GM21528 (cell line): Measurements from ENCODE around the gene DOCK8.
"Not testable (repeated sequence)": the region's sequence is repeated elsewhere in the genome, so short reads cannot be mapped to it uniquely, and the experiment has no call there.

Experiments used
- ATAC-seq: cut with Tn5 transposase; IDR thresholded peaks from one replicate; pipeline ENCODE4 v1.9.1; 2021; ENCODE audit warnings: mild to moderate bottlenecking, moderate library complexity; ENCODE audit not compliant: unreplicated experiment, low FRiP score

Gene DOCK8

DNA sequence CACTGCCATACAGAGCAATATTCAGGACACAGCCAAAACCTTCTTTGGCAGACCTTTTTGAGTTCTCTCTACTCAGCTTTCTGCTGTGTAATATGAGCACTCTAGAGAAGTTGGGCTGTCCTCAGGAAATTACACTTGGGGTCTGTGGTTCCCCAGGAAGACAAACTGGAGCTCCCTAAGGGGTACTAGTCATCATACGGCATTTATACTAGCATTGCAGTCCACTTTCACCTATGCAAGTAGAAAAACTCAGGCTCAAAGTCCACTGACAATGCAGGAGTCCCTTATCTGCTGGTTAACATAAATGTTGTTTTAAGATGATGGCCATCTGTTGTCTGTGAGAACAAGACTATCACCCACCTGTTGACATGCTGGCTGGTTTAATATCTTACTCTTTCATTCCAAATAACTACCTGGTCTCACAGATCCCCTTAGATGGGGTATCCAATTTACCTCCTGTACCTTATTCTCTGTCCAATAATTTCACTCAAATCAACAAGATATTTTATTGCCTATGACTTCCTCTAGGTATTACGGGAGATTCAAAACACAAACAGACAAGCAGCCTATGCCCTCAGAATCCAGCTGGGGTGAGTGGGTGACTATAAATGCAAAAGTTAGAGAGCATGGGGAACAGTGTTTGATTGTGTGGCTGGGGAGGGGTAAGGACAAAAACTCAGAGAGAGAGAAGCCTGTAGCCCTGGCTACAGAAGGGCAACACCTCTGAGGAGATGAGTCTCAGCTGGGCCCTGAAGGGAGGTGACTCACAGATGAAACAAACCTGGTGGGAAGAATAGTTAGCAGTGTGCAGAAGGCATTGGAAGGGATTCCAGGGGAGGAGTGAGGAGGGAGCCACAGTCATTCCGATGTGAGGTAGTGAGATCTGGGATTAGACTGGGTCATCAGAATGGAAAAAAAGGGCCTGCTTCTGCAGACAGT lies 10.2 kb downstream of the DOCK8 start:
- ATAC-seq, result no peak

DNA sequence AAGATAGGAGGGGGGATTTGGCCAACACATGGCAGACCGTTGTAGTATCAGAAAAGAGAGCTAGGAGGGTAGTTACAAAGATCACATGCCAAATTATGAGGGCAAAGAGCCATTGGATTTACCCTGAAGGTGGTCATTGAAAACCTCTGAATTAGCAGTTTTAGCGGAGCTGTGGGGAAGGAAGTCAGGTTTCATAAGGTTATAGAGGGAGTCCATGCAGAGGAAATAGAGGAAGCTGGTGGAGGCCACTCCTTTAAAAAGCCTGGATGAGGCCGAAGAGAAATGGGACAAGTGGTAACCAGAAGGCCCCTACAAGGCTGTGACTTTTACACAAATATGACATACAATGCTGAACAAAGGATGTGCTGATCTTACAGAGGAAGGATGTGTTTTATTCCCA lies 13.2 kb downstream of the DOCK8 start:
- no peak for ATAC-seq

DNA sequence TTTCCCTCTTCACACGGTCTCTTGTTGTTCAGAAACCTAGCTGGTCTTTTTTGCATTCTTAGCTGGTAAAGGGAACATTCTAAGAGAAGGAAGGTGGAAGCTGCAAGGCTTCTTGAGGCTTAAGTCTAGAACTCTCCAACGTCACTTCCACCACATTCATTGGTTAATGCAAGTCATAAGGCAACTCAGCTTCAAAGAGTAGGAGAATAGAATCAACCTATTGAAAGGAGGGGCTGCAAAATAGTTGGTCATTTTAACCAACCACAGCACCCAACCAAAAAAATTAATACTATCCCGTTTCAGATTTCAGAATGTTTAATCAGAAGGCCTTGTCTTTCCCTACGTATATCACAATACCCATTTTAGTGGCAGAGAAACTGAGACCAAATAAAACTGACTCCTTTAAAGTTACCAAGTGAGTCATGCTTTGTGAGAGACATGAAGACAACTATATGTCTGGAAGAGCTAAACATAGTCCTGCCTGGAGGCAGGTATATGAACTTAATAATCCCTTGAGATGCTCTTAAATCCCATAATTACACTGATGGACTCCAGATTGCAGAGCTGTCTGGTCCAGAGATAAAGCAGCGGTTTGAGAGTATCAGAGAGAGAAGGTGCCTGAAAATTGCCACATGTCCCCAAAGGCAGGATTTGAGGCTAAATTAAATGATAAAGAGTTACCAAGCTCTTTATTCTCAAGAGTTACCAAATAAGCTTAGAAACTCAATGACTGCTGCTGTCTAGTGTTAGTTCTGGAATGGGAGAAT lies 14.4 kb downstream of the DOCK8 start:
- no peak for ATAC-seq

DNA sequence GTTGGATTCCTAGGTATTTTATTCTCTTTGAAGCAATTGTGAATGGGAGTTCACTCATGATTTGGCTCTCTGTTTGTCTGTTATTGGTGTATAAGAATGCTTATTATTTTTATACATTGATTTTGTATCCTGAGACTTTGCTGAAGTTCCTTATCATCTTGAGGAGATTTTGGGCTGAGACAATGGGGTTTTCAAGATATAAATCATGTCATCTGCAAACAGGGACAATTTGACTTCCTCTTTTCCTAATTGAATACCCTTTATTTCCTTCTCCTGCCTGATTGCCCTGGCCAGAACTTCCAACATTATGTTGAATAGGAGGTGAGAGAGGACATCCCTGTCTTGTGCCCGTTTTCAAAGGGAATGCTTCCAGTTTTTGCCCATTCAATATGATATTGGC lies 17.0 kb downstream of the DOCK8 start:
- ATAC-seq, result not testable (repeated sequence)

DNA sequence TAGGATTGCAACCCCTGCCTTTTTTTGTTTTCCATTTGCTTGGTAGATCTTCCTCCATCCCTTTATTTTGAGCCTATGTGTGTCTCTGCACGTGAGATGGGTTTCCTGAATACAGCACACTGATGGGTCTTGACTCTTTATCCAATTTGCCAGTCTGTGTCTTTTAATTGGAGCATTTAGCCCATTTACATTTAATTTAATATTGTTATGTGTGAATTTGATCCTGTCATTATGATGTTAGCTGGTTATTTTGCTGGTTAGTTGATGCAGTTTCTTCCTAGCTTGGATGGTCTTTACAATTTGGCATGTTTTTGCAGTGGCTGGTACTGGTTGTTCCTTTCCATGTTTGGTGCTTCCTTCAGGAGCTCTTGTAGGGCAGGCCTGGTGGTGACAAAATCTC lies 19.0 kb downstream of the DOCK8 start:
- ATAC-seq, result not testable (repeated sequence)

DNA sequence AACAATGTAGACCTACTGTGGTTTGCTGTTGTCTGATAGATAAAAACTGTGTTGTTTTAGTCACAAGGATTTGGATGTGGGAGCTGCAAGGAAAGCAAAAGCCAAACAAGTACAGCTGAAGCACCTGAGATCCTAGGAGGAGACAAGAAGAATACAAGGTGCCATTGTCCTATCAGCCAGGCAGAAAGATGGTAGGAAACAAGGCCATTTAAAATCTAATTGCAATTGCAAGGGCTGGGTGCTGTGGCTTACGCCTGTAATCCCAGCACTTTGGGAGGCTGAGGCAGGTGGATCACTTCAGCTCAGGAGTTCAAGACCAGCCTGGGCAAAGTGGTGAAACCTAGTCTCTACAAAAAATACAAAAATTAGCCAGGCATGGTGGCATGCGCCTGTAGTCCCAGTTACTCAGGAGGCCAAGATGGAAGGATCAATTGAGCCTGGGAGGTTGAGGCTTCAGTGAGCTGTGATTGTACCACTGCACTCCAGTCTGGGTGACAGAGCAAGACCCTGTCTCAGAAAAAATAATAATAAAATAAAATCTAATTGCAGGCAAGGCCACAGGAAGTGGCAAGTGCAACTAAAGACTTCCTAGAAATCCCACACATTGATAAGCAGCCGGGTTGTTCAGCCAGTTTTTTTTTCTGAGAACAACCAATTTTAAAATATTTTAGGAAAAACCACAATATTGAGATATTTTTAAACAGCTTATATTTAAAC lies 22.6 kb downstream of the DOCK8 start:
- no peak for ATAC-seq

DNA sequence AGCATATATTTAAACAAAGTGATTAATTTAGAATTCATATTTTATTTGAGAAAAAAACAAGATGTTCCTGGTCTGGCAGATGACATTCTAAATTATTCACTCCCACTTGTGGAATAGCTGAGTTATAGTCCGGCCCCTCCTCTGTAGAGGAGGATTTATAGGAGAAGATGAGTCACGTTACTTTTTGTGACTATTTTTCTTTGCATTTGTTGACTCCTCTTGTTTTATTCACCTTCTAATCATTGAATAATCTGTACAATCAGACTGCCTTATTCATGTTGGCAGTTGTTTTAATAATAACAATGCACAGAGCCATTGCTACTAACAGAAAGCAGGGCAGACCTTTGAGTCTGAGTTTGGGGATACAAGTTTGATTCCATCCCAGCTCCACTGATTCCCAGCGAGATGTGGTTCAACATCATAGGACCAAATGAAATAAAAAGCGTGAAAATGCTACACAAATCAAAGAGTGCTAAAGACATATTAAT lies 23.2 kb downstream of the DOCK8 start:
- no peak for ATAC-seq

DNA sequence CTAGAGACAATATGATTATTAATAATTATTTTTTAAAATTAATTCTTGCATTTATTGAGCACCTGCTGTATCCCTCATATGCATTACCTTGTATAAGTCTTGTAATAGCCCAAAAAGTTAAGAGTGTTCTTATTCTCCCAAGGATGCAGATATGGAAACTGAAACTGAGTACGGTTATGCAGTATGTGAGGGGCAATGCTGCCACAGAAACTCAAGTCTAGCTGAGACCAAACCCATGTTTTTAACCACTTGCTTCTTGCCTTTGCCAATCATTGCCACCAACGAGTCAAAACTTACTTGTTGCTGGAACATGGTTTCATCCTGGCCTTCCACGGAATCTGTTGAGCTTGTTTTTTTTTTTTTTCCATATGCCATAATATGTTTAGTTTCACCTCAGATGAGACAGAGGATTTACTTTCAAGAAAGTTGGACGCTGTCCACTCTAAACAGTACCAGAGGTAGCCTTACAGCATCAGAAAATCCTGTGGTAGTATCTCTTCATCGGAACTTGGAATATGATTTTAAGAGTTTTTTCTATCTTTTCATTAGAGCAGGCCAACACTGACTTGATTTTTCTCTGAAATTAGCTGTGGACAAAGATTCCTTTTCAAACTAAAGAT lies 27.9 kb downstream of the DOCK8 start:
- no peak for ATAC-seq

DNA sequence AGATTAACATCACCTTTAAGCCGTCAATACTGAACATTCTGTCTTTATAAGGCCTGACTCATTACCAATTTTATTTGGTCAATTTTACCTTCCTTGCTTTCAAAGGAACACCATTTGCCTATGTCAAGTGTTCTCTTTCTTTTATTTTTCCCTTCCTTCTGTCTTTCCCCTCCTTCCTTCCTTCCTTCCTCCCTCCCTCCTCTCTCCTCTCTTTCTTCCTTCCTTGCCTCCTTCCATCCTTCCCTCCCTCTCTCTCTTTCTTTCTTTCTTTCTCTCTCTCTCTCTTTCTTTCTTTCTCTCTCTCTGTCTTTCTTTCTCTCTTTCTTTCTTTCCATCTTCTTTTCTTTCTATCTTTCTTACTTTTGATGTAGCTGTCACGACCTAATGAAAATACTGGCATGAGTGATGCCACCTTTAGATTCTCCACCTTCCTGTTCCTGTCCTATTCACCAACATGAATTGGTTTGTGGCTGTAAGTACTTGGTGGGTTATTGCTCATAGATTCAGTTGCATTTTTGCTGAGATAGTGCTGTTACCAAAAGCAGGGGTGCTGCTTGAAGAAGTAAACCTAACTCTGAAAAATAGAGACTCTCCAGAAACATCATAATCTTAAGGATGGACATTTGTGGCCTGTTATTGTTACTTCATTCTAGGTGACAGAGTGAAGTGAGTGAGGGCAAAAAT lies 33.8 kb downstream of the DOCK8 start:
- no peak for ATAC-seq

DNA sequence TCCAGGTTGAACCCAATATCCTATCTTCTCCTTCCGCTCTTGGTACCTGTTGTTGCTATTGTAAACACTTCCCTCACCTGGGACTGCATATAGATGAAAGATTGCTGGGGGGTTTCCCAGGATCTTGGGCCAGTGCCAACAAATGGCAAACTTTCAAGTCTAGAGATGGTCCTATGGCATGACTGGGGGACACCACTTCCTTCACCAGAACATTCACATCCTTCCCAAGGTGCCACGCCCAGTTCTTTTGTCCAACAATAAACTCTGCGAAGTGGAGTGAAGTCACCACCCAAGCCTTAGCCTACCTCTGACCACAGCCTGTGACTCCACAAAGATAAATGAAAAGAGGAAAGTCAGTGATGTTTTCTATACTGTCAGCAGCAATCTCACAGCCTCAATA lies 34.4 kb downstream of the DOCK8 start:
- no peak for ATAC-seq

DNA sequence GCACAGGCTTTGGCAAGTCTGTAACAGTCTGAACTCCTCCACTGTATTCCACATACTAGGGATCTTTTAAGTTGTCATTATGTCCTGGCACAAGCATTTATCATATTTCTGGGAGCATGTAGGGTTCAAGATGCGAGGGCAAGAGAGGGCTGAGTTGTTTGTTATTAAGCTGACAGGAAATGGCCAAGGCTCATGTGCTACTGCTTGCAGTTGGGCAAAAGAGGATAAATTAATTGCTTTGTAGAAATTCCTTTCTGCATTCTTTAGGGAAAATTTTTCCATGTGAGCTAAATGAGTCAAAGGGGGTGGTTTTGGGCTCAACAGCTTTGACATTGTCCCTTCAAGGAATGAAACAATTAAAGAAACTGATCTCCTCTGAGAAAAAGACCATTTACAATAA lies 35.4 kb downstream of the DOCK8 start:
- ATAC-seq, result no peak

DNA sequence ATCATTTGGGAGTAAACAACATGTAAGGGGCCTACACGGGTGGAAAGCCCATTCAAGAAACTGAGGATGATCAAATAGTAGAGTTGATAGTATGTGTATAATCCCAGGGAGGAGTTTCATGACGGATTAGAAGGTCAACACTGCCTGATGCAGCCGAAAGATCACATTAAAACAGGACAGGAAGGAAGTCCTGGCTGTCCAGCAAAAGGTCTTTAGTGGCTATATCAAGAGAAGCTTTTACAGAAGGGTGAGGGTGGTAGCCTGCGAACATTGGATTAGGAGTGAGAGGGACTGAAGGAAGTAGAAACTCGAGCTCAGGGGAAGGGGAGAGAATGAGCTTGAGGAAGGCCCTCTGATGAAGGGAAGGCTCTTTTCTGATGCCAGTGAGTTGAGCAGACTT lies 36.0 kb downstream of the DOCK8 start:
- ATAC-seq, result no peak

DNA sequence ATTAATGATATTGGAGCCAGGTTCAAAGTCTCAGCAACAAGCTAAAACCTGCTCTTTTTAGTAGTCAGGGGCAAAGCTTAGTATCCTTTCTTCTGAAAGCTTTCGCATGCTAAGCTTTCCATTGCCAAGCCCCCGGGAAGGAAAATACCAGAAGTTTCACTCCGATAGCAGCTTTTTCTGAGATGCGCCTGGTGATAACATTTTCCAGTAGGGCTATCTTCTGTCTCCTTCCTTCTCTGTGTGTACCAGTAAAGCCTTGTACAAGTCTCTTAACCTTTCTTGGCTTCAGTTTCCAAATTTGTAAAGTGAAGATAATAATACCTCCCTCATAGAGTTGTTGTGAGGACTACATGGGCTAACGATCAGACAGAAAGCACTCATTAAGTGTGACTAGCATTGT lies 36.7 kb downstream of the DOCK8 start:
- no peak for ATAC-seq

DNA sequence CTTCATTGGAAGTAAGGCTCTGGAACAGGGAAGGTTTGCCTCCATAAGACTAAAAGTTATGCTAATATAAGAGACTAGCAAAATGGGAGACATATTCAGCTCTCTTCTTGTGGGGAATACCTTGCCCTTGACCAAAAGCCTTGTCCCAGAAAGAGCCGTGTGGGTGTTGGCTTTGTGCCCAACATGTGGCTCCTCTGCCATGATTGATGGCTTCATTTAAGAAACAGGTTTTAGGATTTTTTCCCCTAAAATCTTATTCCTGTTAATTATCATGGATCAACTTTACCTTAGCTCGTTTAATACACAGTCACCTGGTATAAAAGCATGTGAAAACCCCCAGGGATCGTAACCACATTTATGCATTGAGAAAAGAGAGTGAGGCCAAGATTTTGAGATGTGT lies 38.9 kb downstream of the DOCK8 start:
- no peak for ATAC-seq

DNA sequence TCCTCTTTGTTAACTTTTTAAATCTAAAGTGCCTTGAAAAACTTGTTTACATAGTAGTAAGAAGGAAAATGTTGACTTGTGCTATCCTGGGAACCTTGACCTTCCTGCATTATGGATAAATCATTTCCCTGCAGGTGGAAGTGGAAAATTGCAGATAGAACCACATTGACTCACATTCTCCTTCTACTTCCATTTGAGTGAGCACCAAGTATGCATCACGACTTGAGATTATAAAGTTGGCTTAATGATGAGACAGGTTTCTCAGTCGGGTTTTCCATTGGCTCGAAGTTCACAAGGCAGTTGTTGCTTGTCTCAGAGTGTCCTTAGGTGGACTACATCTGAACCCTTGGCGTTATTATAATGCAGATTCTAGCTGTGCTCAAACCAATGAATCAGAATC lies 39.9 kb downstream of the DOCK8 start:
- no peak for ATAC-seq

DNA sequence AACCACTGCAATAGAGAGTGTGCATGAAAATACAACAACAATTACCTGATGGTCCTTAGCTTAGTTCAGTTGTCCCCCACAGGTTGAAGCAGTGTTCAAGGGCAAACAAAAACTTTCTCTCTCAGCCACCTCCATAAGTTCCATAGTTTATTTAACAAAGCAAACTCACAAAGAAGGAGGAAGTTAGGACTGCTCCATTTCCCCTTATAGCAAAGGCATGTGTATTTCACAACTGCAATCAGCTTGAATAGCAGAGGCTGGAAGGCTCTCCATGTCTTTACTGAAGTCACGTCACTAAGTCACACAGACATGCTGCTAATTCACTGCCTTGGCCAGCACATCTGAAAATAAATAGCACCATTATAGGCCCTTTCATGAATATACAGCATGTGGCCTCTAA lies 43.3 kb downstream of the DOCK8 start:
- no peak for ATAC-seq

DNA sequence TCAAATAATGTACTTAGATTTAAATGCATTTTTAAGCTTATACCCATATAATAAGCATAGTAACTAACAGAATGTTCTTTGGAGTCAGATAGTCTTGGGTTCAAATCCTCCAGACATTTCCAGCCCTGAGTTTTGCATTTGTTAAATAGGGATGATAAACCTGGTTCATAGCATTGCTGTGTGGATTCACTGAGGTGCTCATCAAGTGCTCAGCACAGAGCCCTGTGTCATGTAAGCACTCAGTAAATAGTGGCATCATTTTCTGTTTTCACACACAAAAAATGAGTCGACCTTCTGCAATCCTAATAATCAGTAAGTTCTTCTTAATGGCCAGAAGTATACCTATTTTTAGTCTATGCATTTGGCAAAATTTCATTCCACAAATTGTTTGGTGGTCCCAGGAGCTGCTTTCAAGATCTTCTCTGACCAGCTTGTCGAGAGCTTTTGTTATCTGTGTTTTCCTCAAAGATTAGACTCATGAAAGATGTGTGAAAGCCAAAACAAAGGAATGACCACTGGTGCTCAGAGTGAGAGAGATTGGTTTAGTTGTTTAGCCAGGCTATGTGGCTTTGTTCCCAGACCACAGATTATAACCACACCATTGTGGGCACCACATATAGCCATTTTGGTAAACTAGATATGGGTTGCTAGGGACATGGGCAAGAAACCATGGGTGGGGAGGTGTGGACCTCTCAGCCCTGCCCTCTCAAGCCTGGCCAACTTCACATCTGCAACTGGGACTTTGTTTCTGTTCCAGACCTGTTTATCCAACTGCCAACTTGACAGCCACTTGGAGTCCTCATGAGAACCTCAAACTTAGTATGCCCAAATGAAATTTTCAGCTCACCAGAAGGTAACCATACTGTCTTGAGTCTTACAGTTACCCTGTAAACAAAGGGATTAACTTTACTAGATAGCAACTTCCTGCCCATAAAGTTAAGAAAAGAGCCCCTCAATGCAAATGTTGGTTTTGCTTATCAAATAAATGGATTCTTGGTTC lies 45.0 kb downstream of the DOCK8 start:
- ATAC-seq, result no peak

DNA sequence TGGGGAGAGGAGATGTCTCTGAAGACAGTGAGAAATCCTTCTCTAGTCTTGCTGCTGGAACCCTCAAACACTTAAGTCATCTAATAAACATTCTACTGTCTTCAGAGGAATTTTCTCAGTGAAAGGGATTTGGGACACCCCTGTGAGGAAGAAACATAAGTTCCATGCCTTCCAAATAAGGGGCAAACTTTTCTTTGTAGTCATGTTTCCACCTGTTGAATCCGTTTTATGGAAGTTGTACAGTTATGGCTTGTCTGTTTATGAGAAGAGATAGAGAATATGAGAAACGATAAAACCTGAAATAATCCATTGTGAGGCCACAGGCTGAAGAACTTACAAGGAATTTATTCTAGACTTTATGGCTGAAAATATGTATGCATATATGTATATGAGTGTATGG lies 49.6 kb downstream of the DOCK8 start:
- no peak for ATAC-seq
